Measurements from ENCODE around the gene NDUFA12. TPM values are rescaled to one million over a fixed set of nuclear protein-coding genes. Genes with fewer than 3 reads are reported as not detected.

Gene NDUFA12
- total and polyA plus RNA-seq, 2 of the 13 experiments (the other 11 are each of a cell fraction or from before 2014, with no cell fraction given) = 101 to 173 TPM

DNA sequence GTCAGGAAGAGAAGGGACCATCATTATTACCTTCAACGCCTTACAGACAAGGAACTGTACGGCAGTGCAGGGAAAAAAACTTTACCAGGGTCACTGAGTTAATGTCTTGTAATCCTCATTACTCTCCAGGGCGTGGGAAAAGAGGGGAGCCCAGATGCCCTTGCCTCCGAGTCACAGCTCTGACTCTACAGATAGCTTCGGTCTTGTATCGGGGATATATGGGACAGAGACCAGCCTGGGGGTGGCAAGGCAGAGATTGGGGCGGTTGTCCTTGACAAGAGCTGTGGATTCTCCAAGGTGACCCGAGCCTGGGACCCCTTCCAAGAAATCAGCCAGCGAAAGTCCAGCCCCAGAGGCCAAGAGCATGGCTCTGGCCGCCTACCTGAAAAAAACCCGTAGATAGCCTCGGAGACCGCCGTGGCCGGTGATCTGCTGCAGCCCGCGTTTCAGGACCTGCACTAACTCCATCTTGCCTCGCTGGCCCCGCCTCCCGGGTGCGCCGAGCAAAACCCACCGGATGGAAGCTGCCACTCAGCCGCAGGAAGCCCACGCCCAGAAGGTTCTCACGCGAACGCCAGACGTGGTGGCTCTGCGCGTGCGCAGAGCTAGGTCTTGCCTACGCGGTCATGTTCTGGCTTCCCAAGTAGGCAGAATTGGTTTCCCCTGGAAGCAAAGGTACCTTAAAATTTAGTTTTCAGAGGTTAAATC is at the start of gene NDUFA12 (continued):
- TF ChIP-seq ZNF646 (CRISPR knock-in tag; IDR thresholded peaks at IDR 0.05) (no peak), TSC22D2 (CRISPR knock-in tag; IDR thresholded peaks at IDR 0.05; ENCODE audit: borderline replicate concordance) (peak; percentile 96), ZNF747 (CRISPR knock-in tag; IDR thresholded peaks at IDR 0.05; ENCODE audit: borderline replicate concordance) (no peak; the same call in 1 of the 2 replicates), REPIN1 (CRISPR knock-in tag; IDR thresholded peaks at IDR 0.05; ENCODE audit: borderline replicate concordance, low read depth) (peak; percentile 50; the same call in 1 of the 2 replicates), CBX2 (IDR thresholded peaks at IDR 0.05; ENCODE audit: low read depth, low read length) (no peak), CBX2 (CRISPR knock-in tag; IDR thresholded peaks at IDR 0.05; ENCODE audit: low read depth) (no peak), ZNF670 (CRISPR knock-in tag; IDR thresholded peaks at IDR 0.05; ENCODE audit: borderline replicate concordance) (peak; percentile 77), ZNF180 (CRISPR knock-in tag; IDR thresholded peaks at IDR 0.05; ENCODE audit: borderline replicate concordance, low read depth) (no peak), ZNF550 (CRISPR knock-in tag; IDR thresholded peaks at IDR 0.05; ENCODE audit: borderline replicate concordance) (no peak), ZNF274 (CRISPR knock-in tag; IDR thresholded peaks at IDR 0.05) (0 out of 2 replicates have a peak, but pooled peaks have one; percentile 52), MED13 (CRISPR knock-in tag; IDR thresholded peaks at IDR 0.05) (0 out of 2 replicates have a peak, but pooled peaks have one; percentile 45), ZNF556 (CRISPR knock-in tag; IDR thresholded peaks at IDR 0.05; ENCODE audit: borderline replicate concordance) (peak; percentile 92; the same call in 1 of the 2 replicates), ZNF644 (CRISPR knock-in tag; IDR thresholded peaks at IDR 0.05; ENCODE audit: low read depth) (no peak), ZNF296 (CRISPR knock-in tag; conservative IDR thresholded peaks at IDR 0.05) (no peak), ZNF138 (CRISPR knock-in tag; IDR thresholded peaks at IDR 0.05; ENCODE audit: low read depth) (no peak)
- TF ChIP-seq, protein P1, sequence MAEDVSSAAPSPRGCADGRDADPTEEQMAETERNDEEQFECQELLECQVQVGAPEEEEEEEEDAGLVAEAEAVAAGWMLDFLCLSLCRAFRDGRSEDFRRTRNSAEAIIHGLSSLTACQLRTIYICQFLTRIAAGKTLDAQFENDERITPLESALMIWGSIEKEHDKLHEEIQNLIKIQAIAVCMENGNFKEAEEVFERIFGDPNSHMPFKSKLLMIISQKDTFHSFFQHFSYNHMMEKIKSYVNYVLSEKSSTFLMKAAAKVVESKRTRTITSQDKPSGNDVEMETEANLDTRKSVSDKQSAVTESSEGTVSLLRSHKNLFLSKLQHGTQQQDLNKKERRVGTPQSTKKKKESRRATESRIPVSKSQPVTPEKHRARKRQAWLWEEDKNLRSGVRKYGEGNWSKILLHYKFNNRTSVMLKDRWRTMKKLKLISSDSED (CRISPR knock-in tag; IDR thresholded peaks at IDR 0.05) = no peak
- TF ChIP-seq, protein P2, sequence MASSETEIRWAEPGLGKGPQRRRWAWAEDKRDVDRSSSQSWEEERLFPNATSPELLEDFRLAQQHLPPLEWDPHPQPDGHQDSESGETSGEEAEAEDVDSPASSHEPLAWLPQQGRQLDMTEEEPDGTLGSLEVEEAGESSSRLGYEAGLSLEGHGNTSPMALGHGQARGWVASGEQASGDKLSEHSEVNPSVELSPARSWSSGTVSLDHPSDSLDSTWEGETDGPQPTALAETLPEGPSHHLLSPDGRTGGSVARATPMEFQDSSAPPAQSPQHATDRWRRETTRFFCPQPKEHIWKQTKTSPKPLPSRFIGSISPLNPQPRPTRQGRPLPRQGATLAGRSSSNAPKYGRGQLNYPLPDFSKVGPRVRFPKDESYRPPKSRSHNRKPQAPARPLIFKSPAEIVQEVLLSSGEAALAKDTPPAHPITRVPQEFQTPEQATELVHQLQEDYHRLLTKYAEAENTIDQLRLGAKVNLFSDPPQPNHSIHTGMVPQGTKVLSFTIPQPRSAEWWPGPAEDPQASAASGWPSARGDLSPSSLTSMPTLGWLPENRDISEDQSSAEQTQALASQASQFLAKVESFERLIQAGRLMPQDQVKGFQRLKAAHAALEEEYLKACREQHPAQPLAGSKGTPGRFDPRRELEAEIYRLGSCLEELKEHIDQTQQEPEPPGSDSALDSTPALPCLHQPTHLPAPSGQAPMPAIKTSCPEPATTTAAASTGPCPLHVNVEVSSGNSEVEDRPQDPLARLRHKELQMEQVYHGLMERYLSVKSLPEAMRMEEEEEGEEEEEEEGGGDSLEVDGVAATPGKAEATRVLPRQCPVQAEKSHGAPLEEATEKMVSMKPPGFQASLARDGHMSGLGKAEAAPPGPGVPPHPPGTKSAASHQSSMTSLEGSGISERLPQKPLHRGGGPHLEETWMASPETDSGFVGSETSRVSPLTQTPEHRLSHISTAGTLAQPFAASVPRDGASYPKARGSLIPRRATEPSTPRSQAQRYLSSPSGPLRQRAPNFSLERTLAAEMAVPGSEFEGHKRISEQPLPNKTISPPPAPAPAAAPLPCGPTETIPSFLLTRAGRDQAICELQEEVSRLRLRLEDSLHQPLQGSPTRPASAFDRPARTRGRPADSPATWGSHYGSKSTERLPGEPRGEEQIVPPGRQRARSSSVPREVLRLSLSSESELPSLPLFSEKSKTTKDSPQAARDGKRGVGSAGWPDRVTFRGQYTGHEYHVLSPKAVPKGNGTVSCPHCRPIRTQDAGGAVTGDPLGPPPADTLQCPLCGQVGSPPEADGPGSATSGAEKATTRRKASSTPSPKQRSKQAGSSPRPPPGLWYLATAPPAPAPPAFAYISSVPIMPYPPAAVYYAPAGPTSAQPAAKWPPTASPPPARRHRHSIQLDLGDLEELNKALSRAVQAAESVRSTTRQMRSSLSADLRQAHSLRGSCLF (CRISPR knock-in tag; IDR thresholded peaks at IDR 0.05; ENCODE audit: borderline replicate concordance) = no peak
